Hematopoietic multipotent progenitor cell treated with erythropoietin and hydrocortisone succinate and interleukin-3 and kit ligand, for 6 days (in vitro differentiated cells): ENCODE results near the gene MORN5.
A peak's percentile ranks its signal among the peaks of the same experiment; 100 is the strongest.
"Not testable (repeated sequence)": the region's sequence is repeated elsewhere in the genome, so short reads cannot be mapped to it uniquely, and the experiment has no call there.

Experiments
- DNase-seq: peaks from one replicate; pipeline ENCODE4 v3.0.0-alpha.2; 2015

MORN5 gene

DNA sequence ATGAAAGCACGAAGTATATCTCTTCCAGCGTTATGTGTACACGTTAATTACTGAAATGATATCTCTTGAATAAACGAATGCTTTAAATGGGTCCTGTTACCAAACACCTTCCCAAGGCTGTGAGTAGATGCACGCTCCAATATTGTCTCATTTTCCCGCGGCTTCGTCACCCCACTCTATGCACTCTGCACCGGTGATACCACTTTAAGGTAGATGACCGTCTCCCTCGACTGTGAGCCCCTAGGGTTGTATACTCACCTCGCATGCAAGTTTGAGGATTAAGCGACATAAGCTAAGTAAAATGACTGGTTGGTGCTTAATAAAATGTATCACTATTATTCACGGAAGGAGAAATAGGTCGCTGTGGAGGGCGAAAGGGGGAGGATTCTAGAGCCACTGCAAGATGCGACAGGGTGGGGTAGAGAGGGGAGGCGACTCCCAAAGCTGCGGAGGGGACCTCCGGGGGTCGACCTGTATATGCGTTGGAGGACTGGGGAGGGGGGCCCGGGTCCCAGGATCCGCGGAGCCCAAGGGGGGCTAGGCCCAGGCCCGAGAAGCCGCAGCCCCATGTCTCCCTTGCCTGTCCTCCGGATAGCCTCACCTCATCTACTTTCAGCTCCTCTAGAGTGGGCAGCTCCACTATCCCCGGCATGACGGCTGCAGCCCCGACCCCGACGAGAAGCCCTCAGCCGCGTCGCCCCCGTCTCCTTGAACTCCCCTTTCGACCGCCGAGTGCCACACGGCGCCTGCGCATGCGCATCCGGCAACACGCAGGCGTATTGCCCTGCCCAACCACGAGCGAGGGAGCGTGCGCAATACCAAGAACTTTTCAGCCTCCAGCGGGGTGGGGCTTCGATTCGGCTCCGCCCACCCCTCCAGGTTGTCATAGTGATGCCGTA, at the start of gene MORN5, which contains the start of gene NDUFA8:
Gene MORN5 (plus strand): TSS at position 883 of the 899 bp plus-strand sequence. CDS start 65 bp downstream, outside the sequence.
Gene NDUFA8 (minus strand): TSS at position 754 of the 899 bp plus-strand sequence. CDS start 102 bp downstream, at position 652.
- DNase-seq, result peak; percentile 99

DNA sequence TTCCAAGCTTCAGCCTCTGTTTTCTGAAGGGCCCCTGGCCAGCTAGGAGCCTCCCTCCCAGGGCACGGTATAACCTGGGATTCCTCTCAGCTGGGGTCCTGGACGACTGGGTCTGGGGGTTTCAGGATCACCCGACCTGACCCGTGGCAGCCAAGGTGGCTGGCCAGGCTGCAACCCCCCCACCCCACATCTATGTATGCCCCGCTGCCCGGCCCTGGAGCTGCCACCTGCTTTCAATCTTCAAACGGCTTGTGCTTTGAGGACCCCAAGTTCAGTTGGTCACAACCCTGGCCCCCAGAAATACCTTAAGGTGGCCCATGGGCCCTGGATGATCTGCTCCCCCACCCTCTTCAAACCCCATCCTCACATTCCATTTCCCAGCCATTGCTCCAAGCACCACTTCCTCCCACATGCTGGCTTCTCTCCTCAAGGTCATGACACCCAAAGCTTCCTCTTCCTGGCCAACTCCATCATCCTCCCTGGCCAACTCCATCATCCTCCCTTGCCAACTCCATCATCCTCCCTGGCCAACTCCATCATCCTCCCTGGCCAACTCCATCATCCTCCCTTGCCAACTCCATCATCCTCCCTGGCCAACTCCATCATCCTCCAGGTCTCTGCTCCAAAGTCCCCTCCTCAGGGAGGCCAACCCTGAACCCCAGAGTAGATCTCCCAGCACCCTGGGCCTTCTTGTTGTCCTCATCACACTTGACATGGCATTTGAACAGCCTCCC, 49.4 kb upstream of the MORN5 start:
- no peak for DNase-seq

DNA sequence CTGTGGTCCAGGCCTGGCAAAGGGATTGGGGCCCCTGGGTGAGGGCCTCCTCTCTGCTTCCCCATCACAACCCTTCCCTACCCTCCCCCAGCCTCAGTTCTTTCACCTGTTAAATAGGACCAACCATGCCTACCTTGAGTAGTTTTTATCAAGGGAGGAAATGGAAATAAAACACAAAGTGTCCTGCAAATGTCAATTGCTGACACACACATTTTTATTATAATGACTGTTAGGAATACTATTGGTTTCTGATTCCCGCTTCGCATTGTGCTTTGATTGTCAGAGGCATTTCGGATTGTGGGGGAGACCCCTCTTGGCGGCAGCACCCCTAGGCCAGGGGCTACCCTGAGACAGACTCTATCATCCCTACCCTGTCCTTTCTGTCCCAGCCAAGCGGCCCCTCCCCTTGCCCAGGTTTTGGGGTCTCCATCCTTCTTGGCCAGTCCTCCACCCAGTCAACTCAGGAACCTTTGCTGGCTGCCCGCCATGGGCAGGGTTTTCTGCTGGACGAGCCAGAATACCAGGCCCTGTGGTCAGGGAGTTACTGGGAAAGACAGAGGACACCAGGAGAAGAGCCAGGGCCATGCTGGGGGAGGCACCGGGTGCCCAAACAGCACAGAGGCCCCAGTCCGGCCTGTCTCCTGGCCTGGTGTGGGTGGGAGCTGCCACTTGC, 48.2 kb upstream of the MORN5 start:
- DNase-seq, result no peak

DNA sequence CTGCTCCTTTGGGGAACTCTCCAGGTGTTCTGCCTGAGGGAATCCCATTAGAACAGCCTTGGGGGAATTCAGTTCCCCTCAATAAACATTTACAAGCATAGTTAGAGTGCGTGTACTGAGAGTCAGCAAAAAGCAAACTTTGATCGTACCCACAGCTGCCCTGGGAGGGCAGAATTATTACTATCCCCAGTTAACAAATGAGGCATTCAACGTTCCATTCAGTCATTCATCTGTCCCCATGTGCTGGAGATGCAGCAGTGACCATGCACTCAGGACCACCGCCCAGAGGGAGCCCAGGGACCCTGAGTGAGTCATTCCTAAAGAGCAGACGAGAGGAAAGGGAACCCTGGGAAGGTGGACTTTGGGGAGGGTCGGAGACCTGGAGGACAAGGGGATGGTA, 47.5 kb upstream of the MORN5 start:
- no peak for DNase-seq

DNA sequence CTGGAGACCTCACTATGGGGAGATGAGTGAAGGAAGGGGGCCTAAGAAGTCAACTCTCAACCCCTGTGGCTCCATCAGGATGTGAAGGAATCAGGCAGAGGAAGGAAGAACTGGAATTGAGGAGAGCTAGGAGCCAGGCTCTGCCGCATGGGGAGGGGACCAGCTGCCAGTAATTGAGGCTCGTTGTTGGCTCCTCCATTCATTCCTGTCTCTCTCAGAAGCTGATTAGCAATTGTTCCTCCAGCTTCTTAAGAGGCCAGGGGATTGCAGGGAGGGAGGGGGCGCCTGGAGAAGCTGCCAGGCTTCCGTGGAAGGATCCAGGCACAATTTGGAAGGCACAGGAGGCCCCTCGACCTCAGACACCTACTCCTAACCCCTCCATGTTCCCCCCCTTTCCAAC, 46.1 kb upstream of the MORN5 start:
- DNase-seq, result no peak

DNA sequence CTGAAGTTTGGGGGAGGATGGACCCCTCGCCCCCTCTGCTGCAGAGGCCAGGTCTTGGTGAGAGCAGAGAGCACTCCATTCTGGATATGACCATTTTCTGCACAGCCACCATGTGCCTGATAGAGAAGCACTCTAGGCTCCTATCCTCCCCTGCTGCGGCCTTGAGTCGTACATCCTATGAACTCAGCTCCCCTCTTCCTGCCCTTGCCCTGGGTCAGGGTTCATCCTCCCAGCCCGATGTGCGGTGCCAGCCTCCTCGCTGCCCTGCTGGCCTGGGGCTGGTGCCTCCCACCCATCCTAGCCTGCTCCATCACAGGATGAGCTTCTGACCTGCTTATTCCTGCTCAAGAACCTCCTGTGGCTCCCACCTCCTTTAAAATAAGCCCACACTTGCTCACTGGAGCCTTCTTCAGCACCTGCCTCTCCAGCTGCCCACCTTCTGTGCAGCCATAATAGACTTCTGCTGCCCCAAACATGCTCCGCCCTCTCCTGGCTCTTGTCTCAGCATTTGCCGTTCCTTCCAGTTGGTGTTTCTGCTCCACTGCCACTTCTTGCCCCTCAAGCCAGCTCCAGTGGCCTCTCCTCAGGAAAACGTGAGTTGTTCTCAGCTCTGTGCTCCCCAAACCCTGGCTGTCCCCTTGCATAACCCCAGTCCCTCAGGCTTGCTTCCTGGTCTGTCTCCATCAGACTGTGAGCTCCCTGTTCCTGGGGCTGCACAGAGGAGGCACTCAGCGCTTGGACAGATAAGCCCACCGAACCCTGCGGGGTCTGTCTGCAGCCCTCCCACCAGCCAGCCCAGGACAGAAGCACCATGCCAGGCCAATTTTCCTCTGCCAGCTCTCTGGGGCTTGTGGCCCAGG, 44.3 kb upstream of the MORN5 start:
- no peak for DNase-seq

DNA sequence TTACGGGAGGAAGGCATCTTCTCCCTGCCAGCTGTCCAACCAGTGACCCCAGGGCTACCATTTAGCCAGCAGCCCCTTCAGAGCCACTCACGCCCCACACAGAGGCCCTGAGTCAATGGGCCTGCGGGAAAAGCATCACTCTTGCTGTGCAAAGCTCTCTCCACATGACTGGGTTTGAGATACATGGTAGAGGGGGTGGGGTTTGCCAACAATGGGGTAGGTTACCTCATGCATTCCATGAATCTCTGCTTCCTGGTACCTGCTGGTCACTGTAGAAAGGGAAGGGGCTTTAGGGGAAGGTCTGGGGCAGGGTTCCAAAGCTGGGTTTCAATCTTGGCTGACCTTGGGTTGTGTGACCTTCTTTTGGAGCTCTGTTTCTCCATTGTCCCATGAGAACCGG, 43.7 kb upstream of the MORN5 start:
- DNase-seq, result no peak

DNA sequence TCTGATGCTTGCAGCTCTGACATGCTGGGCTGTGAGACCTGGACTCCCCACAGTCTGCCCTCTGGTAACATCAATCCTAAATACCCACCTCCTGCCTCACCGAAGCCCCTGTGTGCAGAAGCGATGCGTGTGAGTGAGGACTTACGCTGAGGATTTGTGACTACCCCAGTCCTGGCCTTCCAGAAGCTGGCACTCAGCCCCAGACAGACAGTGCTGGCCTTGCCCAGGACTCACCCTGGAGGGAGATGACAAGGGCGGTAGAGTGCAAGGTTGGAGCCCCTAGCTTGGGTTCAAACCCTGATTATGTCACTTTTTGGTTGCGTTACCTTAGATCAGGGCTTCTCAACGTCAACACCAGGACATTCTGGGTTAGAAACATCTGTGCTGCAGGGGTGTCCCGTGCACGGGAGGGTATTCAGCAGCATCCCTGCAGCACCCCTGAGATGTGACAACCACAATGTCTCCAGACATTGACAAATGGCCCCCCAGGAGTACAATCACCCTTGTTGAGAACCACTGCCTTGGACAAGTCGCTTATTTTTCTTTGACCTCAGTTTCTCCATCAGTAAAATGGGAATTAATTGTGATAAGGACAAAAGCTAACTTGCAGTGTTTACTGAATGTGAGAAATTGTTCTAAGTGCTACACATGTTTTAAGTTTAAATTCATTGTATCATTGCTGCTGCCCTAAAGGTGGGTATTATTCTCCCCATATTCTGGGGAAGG, 43.1 kb upstream of the MORN5 start:
- no peak for DNase-seq

DNA sequence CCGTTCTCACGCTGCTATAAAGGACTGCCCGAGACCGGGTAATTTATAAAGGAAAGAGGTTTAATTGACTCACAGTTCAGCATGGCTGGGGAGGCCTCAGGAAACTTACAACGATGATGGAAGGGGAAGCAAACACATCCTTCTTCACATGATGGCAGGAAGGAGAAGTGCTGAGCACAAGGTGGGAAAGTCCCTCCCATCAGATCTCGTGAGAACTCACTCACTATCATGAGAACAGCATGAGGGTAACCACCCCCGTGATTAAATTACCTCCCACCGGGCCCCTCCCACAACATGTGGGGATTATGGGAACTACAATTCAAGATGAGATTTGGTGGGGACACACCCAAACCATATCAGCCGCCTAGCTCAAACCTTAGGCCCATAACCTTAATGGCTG, 42.5 kb upstream of the MORN5 start:
- not testable (repeated sequence) for DNase-seq

DNA sequence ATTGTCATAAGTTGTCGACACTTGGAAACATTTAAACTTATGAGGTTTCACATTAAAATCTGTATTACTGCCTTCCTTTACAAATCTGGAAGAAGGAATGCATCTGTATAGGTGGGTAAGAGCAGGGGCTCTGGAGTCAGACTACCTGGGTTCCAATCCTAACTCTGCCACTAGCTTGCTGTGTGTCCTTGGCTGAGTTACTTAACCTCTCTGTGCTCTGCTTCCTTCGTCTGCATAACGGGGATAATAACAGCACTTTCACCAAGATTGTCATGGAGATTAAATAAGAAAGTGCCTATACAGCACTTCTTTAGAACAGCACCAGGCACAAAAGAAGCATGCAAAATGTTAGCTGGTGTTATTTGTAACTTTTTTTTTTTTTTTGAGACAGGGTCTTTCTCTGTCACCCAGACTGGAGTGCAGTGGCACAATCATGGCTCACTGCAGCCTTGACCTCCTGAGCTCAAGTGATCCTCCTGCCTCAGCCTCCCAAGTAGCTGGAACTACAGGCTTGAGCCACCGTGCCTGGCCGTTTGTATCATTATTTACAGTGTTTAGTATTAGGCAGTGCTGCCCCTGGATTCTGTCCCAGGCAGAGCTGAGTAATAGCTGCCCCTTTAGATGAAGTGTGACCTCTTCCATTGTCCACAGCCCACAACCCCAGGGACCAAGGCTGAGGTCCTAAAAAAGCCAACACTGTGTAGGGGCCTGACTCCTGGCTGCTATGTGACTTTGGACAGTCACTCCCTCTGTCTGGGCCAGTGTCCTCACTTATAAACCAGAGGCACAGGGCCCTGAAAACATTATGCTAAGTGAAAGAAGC, 41.2 kb upstream of the MORN5 start:
- DNase-seq, result no peak

DNA sequence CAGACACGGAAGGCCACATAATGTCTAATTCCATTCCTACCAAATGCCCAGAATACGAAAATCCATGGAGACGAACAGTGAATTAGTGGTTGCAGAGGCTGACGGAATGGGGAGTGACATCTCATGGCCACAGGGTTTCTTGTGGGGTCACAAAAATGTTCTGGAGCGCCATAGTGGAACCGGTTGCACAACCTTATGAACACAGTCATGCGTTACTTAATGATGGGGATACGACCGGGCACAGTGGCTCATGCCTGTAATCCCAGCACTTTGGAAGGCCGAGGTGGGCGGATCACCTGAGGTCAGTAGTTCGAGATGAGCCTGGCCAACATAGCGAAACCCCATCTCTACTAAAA, 40.6 kb upstream of the MORN5 start:
- no peak for DNase-seq

DNA sequence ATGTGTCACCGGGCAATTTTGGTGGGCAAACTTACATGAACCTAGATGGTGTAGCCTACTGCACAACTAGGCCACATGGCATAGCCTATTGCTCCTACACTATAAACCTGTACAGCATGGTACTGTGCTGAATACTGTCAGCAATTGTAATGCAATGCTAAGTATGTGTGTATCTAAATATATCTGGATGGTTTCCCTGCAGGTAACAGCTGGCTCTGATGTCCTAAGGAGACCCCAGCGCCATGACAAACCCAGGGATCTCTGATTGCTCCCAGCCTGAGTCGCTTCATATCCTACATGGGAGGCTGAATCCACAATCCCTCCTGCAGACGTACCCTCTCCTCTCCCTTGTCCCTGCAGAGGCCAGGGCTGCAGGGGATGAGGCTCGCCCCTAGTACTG, 40.0 kb upstream of the MORN5 start:
- DNase-seq, result no peak

DNA sequence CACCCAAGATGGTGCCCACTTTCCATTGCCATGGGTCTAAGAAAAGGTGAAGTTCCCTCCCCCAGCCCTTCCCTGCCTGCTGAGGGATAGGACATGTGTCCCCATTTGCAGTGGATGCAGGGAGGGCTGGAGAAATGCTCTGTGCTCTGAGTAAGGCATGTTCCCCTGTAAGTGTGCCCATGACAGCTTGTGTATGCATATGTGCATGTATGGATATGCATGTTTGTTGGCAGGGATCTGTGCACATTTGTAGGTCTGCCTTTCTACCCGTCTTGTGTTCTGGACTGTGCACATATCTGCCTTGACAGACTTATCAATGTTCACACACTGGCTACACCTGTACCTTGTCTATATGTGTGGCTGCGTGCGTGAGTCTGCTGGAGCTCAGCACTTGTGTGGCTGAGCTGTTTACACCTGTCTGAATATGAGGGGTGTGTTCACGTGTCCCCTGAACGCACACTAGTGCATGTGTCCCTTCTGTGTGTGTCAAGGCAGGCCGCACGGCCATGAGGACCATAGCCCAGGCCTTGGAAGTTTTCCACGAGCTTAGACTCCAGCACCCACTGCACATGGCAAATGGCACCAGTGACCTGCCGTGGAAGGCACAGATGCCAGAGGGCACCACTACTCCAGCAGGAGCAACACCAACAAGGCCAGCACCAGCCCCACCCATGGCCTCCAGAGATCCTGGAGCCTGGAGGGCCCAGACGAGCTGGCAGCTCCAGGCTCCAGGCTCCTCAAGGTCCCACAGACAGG, 39.2 kb upstream of the MORN5 start:
- no peak for DNase-seq

DNA sequence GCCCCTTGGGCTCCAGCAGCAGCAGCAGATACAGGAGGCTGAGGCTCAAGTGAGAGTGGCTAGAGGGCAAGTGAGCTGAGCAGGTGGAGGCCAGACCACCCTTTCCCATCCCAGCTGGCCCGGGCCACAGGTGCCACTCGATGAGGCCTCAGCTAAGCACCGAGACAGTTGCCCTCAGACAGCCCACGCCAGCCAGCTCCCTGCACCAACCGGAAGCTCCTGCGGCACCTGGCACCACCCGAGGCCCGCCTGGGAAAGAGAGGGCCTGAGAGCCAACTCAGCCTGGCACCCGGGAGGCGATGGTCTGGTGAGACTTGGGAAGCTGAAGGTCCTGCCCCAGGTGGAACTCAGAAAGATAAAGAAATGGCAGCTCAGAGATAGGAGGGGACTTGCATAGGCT, 38.3 kb upstream of the MORN5 start:
- no peak for DNase-seq

DNA sequence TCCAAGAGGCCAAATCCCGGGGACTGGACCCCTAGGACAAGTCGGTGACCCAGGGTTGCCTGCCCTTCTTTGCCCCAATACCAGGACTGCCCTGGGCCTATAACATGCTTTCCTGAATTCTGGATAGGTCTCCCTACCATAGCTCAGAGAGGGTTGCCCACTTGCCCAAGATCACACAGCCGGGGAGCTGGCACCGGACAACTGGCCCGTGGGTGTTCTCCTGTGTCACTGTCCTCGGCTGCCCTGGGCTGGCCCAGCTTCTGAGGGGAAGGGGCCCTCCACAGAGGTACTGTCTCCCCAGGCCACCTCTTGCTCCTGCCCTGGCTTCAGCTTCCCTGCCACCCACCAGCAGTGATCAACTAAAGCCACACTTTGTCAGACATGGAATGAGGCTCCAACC, 37.8 kb upstream of the MORN5 start:
- no peak for DNase-seq

DNA sequence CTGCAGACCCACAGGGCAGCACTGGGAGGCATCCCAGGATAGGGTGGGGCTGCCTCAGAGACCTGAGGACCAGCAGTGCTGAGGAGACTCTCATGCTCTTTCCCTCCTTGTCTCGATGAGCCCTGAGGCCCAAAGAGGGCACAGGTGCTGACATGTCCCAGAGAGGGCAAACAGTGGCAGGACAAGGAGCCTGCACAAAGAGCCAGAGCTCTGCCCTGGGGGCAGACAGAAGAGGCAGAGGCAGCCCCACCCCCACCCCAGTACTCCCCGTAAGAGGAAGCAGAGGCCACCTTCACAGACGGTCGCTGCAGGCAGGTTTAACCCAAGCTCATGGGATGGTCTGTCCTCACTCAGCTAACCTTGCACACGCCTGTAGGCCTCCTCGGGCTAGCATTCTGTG, 37.2 kb upstream of the MORN5 start:
- no peak for DNase-seq

DNA sequence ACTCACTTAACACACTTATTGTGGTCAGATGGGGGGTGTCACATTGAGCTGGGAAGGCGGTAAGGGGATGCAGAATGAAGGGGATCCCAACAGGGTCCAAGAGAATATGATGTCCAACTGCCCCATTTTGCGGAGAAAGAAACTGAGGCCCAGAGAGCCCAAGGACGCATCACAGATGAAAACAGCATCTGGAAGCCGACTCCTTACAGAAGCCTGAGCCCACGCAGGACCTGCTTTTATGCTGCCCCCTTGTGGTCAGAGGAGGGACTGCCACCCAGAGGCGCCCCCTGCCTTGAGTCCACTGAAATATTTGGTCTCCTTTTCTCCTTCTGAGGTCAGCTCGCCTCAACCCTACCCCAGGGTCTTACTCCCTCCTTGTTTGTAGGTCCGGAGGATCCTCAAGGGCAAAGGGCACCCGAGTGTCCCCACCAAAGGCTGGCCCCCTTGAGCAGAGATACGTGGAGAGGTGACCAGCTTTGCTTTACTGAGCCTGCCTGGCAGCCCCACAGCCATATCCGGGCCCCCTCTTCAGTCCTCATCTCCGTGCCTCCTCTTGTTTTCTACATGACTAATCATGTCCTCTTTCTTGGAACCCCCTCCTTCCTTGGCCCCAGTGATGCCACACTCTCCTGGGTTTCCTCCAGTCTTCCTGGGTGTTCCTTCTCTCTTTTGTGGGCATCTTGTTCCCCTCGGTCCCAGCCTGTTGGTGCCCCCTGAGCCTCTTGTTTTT, 36.6 kb upstream of the MORN5 start:
- peak; percentile 80 for DNase-seq

DNA sequence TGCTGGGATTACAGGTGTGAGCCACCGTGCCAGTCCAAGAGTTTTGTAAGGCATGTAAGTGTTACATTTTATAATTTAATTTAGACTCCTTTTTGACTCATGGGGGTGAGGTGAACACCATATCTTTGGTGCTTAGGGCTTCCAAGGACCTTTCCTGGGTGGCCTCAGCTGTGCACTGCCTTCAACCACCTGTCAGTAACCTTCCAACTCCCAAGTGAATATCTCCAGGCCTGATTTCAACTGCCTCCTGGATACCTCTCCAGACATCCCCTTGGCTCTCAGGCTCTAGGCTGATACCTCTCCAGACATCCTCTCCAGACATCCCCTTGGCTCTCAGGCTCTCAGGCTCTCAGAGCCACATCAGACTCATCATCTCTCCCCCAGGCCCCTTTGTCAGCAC, 35.7 kb upstream of the MORN5 start:
- no peak for DNase-seq

DNA sequence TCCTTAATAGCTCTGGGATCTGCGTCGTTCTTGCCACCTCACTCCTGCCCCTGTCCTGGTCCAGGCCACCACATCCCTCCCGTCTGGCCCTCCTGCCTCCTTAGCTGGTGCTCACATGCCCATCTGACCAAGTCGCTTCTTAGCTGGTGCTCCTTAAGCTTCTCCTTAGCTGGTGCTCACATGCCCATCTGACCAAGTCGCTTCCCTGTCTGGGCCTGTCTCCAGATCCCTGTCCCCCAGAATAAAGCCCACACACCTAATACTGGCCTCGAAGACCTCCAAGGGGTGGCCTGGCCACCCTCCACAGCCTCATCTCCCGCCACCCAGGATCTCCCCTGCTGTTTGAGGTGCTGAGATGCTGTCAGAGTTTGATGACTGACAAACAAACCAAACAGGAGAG, 35.2 kb upstream of the MORN5 start:
- DNase-seq, result no peak

DNA sequence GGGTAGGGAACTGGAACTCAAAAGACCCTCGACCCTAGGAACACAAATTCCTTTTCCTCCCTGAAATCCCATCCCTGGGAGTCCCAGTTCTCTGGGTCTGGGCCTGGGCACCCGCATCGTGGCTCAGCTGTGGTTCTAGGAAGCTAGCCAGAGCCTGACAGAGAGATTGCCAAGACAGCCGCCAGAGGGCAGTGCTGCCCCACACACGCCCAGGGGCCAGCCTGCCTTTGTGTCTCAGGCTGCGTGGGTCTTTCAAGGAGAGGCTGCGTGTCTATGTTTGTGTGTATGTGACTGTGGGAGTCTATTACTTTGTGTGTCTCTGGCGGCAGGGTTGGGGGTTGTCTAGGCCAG, 34.6 kb upstream of the MORN5 start:
- peak; percentile 90 for DNase-seq
